GM12878 (cell line): Measurements from ENCODE around the gene YARS1. TPM values are rescaled to one million over a fixed set of nuclear protein-coding genes. Genes with fewer than 3 reads are reported as not detected.

Source experiments
- ATAC-seq: fragments of 200-7000 bp; cut with Tn5 transposase; 3 replicates; pipeline ENCODE4 v1.9.1; 2020; ENCODE audit warnings: mild to moderate bottlenecking, moderate library complexity
- BruUV-seq: library from RNA; stranded (reverse); fragments of 400-500 nt; replicated peaks from 2 replicates; lab custom pipeline; 2021; lab: Mats Ljungman, UMichigan
- CTCF ChIA-PET: fragments of 300-600 bp; sonication (Branson Sonifier 250); formaldehyde crosslinking; extraction: SDS; loops from one replicate; lab custom pipeline; 2021; ENCODE audit warnings: inconsistent platforms; lab: Yijun Ruan, JAX
- POLR2A ChIA-PET: fragments of 350-600 bp; formaldehyde crosslinking; extraction: SDS; loops from one replicate; lab custom pipeline; 2021; ENCODE audit warnings: inconsistent platforms; lab: Charles Lee
- RAD21 ChIA-PET: fragments of 300-600 bp; sonication (Branson Sonifier 250); formaldehyde crosslinking; loops from one replicate; lab custom pipeline; 2023; ENCODE audit warnings: antibody characterized with exemption; ENCODE audit not compliant: unreplicated experiment; lab: Charles Lee
- SMC1A ChIA-PET: fragments of 300-600 bp; sonication (Branson Sonifier 250); formaldehyde crosslinking; loops from one replicate; lab custom pipeline; 2023; ENCODE audit not compliant: unreplicated experiment, uncharacterized antibody; lab: Charles Lee
- DNase-seq: peaks from one replicate; pipeline ENCODE4 v3.0.0-alpha.2; 2011; ENCODE audit warnings: low read depth, low spot score
- FAIRE-seq: peaks from 3 replicates; lab custom pipeline; 2011; peaks lifted over from hg19 to GRCh38; lab: Jason Lieb, UNC
- H2AFZ ChIP-seq: 2 replicates; pipeline ENCODE4 v1.6.0; 2011; ENCODE audit warnings: low read depth, low read length, control low read depth; ENCODE audit not compliant: control insufficient read depth
- H3K27ac ChIP-seq: 2 replicates; pipeline ENCODE4 v1.5.1; 2011; ENCODE audit warnings: control low read depth; ENCODE audit not compliant: control insufficient read depth, insufficient read depth
- H3K27me3 ChIP-seq, 2 experiments: replicated peaks in 1 of 2; 2 replicates each; pipeline versions ENCODE4 v1.6.0 to v1.6.1; 2011; ENCODE audit warnings: low read length in 1 of 2; ENCODE audit not compliant: control insufficient read depth in 2 of 2, insufficient read depth in 2 of 2
- H3K36me3 ChIP-seq, 2 experiments: 2 replicates each; pipeline ENCODE4 v1.5.1; 2011; ENCODE audit warnings: low read length in 1 of 2; ENCODE audit not compliant: control insufficient read depth in 2 of 2, insufficient read depth in 2 of 2
- H3K4me1 ChIP-seq: 2 replicates; pipeline ENCODE4 v1.6.1; 2011; ENCODE audit warnings: mild to moderate bottlenecking, low read length, moderate library complexity, mixed read lengths; ENCODE audit not compliant: control insufficient read depth, insufficient read depth
- H3K4me2 ChIP-seq: 2 replicates; pipeline ENCODE4 v1.6.0; 2011; ENCODE audit warnings: control low read depth; ENCODE audit not compliant: control insufficient read depth, insufficient read depth
- H3K4me3 ChIP-seq: fragments of 200-600 bp; sonication (generic); 2 replicates; pipeline ENCODE4 v1.5.1; 2016
- H3K79me2 ChIP-seq: 2 replicates; pipeline ENCODE4 v1.6.0; 2011; ENCODE audit warnings: low read length; ENCODE audit not compliant: control insufficient read depth, insufficient read depth
- H3K9ac ChIP-seq: 2 replicates; pipeline ENCODE4 v1.8.0; 2011; ENCODE audit warnings: low read length, control low read depth, mixed read lengths; ENCODE audit not compliant: control insufficient read depth, insufficient read depth
- H3K9me3 ChIP-seq: replicated peaks from 3 replicates; pipeline ENCODE4 v1.5.1; 2011; ENCODE audit warnings: mild to moderate bottlenecking, low read length; ENCODE audit not compliant: control insufficient read depth, insufficient read depth
- H4K20me1 ChIP-seq: 2 replicates; pipeline ENCODE4 v1.6.0; 2011; ENCODE audit not compliant: control insufficient read depth, insufficient read depth
- DPF2 ChIP-seq: fragments of 450-650 bp; IDR thresholded peaks from 2 replicates; pipeline ENCODE4 v1.6.1; 2017; ENCODE audit warnings: mild to moderate bottlenecking
- GABPA ChIP-seq: IDR thresholded peaks from 2 replicates; pipeline ENCODE4 v1.6.1; 2014; ENCODE audit warnings: antibody characterized with exemption, low read depth, mild to moderate bottlenecking, inconsistent platforms
- IRF4 ChIP-seq: IDR thresholded peaks from 2 replicates; pipeline ENCODE4 v1.6.1; 2011; ENCODE audit warnings: low read depth, low read length
- JUNB ChIP-seq: IDR thresholded peaks from 2 replicates; pipeline ENCODE4 v1.6.1; 2016; ENCODE audit warnings: antibody characterized with exemption, mild to moderate bottlenecking
- NFIC ChIP-seq: IDR thresholded peaks from 2 replicates; pipeline ENCODE4 v1.6.1; 2012; ENCODE audit warnings: low read depth, mild to moderate bottlenecking, inconsistent platforms, low read length, moderate library complexity
- NR2F1 ChIP-seq: fragments of 450-650 bp; conservative IDR thresholded peaks from 2 replicates; pipeline ENCODE4 v1.6.1; 2017; ENCODE audit warnings: mild to moderate bottlenecking
- NRF1 ChIP-seq: conservative IDR thresholded peaks from 2 replicates; pipeline ENCODE4 v1.6.1; 2011; ENCODE audit warnings: mild to moderate bottlenecking, low read depth, low read length, improper control_type of control experiment
- SP1 ChIP-seq: IDR thresholded peaks from one replicate; pipeline ENCODE4 v1.6.1; 2011; ENCODE audit warnings: low read depth, low read length
- TAF1 ChIP-seq: IDR thresholded peaks from 2 replicates; pipeline ENCODE4 v1.6.1; 2011; ENCODE audit warnings: mild to moderate bottlenecking, low read depth, low read length, borderline replicate concordance
- WGBS: methylation state at CpG from one replicate; pipeline ENCODE4 v1.1.6; 2016; ENCODE audit warnings: low lambda C conversion rate; ENCODE audit not compliant: insufficient replicate concordance, insufficient coverage; ENCODE audit errors: missing lambda C conversion rate; 5-methylcytosine and 5-hydroxymethylcytosine counted together
- in situ Hi-C: fragments of 300-500 bp; cut with MboI; formaldehyde crosslinking; loops from 9 replicates; pipeline ENCODE4 v1.14.3; 2018; ENCODE audit warnings: mixed read lengths
- intact Hi-C: fragments of 100-400 bp; cut with micrococcal nuclease; formaldehyde crosslinking; loops from one replicate; pipeline ENCODE4 v1.14.2; 2022; ENCODE audit not compliant: unreplicated experiment
- polyA plus RNA-seq, 11 experiments: library from polyadenylated mRNA; depleted of rRNA in 4 of 11; unstranded in 6 of 11; stranded (reverse) in 5 of 11; fragments of >200 nt; fragmentation: Nextera tagmentation in 4 of 11; fragmentation: Illumina TruSeq in 1 of 11; extraction: Ambion mirVana in 4 of 11; extraction: Trizol in 1 of 11; gene quantifications; 1 replicate in 1 of 11; 2 replicates in 10 of 11; pipeline versions ENCODE4 v1.2.1 to v1.2.3, GENCODE V29; 2011 to 2016; ENCODE audit warnings: inconsistent platforms in 2 of 11, missing spikeins in 2 of 11, low read depth in 1 of 11
- total RNA-seq, 4 experiments: library from RNA; depleted of rRNA in 3 of 4; stranded (reverse); fragments of >200 nt in 3 of 4; fragmentation: Illumina TruSeq in 1 of 4; extraction: Trizol in 1 of 4; gene quantifications; 2 replicates each; pipeline versions ENCODE4 v1.2.1 to v1.2.3, GENCODE V29; 2013 to 2021
- TF ChIP-seq, protein P1 (sequence below): fragments of 450-650 bp; IDR thresholded peaks from 2 replicates; pipeline ENCODE4 v1.6.1; 2018; ENCODE audit warnings: borderline replicate concordance, mild to moderate bottlenecking; ENCODE audit not compliant: partially characterized antibody
- TF ChIP-seq, protein P2 (sequence below): fragments of 450-650 bp; formaldehyde crosslinking; IDR thresholded peaks from 2 replicates; pipeline ENCODE4 v1.4.0; 2022; ENCODE audit warnings: mild to moderate bottlenecking, moderate library complexity
- TF ChIP-seq, protein P3 (sequence below): fragments of 450-650 bp; conservative IDR thresholded peaks from 2 replicates; pipeline ENCODE4 v1.6.1; 2017; ENCODE audit warnings: mild to moderate bottlenecking, moderate library complexity

Gene YARS1
- total and polyA plus RNA-seq, 10 of the 15 experiments (the other 5 are each of a cell fraction or from before 2014, with no cell fraction given): 39.9 to 202 (median 136) TPM

DNA sequence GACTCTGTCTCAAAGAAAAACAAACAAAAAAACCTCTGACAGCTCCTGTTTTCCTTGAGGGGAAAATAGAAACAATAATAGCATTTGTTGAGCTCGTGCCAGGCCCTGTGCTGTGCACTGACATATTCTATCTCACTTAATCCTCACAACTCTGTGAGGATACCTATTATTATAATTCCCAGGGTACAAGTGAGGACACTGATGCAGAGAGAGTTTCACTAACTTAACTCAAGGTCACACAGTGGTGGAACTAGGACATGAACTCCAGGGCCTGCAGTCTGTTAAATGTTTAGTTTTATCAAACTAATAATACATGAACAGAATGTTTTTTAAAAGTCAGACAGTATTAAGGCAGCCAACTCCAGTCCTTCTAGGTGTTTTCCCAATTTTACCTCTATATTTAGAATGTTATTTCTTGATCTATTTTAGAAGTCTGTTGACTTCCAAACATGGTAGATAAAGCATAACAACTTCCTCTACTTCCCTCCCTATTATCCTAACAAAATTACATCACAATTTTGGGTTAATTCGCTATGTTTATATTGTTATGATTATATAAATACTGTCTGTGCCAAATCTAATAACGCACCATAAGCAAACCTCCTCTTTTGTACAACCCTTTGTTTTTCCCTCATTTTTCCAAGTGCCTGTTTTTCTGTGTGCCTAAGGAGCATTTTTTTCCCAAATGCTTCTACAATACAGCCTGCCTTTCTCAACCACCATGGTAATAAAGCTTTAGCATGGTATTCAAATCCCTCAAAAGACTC, 48.7 kb upstream of the YARS1 start:
- no peaks in the 10 kb centered on the region for H3K4me1 ChIP-seq
- no peak for FAIRE-seq
- ATAC-seq: no peak
- BruUV-seq: no TSS peak
- H3K27me3 ChIP-seq: no peaks in the 10 kb centered on the region; a peak in 1 of 4 replicates
- ChIA-PET CTCF (interaction anchor here (1.6 to 2.2 kb wide), 2 partner anchors 9 to 153 kb away, joined by 4 to 9 read pairs; no protein-coding TSS in a partner anchor), POLR2A (interaction anchor here (0.5 kb wide), 1 partner anchor 358 kb away, joined by 3 read pairs; no protein-coding TSS in a partner anchor), RAD21 (interaction anchor here (1.3 kb wide), 1 partner anchor 37 kb away, joined by 3 read pairs; no protein-coding TSS in a partner anchor), SMC1A (interaction anchor here (1.4 kb wide), 1 partner anchor 153 kb away, joined by 3 read pairs; no protein-coding TSS in a partner anchor)
- H3K27ac ChIP-seq: no peak overlapping the region
- WGBS: 81% methylated on average over 3 of the region's 3 CpGs
- no peak overlapping the region for H3K4me2 ChIP-seq
- H3K4me3 ChIP-seq: no peak overlapping the region
- no peaks in the 10 kb centered on the region for H4K20me1 ChIP-seq
- peaks cover 7 to 12% of the 10 kb centered on the region in 2 experiments; a peak in 3 of 4 replicates for H3K36me3 ChIP-seq
- no peak overlapping the region for H2AFZ ChIP-seq
- no peaks in the 10 kb centered on the region for H3K9me3 ChIP-seq
- in situ Hi-C loops (no loop called here), intact Hi-C loops (no loop called here)
- no peaks in the 10 kb centered on the region for H3K79me2 ChIP-seq
- no peak overlapping the region for H3K9ac ChIP-seq
- DNase-seq: no peak
- TF ChIP-seq TAF1 (no peak), JUNB (no peak), NR2F1 (no peak), NFIC (no peak), IRF4 (no peak), DPF2 (no peak), GABPA (no peak), NRF1 (no peak), SP1 (no peak)
- TF ChIP-seq, protein P1, sequence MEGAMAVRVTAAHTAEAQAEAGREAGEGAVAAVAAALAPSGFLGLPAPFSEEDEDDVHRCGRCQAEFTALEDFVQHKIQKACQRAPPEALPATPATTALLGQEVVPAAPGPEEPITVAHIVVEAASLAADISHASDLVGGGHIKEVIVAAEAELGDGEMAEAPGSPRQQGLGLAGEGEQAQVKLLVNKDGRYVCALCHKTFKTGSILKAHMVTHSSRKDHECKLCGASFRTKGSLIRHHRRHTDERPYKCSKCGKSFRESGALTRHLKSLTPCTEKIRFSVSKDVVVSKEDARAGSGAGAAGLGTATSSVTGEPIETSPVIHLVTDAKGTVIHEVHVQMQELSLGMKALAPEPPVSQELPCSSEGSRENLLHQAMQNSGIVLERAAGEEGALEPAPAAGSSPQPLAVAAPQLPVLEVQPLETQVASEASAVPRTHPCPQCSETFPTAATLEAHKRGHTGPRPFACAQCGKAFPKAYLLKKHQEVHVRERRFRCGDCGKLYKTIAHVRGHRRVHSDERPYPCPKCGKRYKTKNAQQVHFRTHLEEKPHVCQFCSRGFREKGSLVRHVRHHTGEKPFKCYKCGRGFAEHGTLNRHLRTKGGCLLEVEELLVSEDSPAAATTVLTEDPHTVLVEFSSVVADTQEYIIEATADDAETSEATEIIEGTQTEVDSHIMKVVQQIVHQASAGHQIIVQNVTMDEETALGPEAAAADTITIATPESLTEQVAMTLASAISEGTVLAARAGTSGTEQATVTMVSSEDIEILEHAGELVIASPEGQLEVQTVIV: no peak
- TF ChIP-seq, protein P2, sequence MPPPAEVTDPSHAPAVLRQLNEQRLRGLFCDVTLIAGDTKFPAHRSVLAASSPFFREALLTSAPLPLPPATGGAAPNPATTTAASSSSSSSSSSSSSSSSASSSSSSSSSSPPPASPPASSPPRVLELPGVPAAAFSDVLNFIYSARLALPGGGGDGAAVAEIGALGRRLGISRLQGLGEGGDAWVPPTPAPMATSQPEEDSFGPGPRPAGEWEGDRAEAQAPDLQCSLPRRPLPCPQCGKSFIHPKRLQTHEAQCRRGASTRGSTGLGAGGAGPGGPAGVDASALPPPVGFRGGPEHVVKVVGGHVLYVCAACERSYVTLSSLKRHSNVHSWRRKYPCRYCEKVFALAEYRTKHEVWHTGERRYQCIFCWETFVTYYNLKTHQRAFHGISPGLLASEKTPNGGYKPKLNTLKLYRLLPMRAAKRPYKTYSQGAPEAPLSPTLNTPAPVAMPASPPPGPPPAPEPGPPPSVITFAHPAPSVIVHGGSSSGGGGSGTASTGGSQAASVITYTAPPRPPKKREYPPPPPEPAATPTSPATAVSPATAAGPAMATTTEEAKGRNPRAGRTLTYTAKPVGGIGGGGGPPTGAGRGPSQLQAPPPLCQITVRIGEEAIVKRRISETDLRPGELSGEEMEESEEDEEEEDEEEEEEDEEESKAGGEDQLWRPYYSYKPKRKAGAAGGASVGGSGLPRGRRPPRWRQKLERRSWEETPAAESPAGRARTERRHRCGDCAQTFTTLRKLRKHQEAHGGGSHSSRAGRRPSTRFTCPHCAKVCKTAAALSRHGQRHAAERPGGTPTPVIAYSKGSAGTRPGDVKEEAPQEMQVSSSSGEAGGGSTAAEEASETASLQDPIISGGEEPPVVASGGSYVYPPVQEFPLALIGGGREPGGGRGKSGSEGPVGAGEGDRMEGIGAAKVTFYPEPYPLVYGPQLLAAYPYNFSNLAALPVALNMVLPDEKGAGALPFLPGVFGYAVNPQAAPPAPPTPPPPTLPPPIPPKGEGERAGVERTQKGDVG (CRISPR knock-in tag): no peak
- TF ChIP-seq, protein P3, sequence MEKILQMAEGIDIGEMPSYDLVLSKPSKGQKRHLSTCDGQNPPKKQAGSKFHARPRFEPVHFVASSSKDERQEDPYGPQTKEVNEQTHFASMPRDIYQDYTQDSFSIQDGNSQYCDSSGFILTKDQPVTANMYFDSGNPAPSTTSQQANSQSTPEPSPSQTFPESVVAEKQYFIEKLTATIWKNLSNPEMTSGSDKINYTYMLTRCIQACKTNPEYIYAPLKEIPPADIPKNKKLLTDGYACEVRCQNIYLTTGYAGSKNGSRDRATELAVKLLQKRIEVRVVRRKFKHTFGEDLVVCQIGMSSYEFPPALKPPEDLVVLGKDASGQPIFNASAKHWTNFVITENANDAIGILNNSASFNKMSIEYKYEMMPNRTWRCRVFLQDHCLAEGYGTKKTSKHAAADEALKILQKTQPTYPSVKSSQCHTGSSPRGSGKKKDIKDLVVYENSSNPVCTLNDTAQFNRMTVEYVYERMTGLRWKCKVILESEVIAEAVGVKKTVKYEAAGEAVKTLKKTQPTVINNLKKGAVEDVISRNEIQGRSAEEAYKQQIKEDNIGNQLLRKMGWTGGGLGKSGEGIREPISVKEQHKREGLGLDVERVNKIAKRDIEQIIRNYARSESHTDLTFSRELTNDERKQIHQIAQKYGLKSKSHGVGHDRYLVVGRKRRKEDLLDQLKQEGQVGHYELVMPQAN: no peak
